Measurements from ENCODE around the gene TRIM45.

DNA sequence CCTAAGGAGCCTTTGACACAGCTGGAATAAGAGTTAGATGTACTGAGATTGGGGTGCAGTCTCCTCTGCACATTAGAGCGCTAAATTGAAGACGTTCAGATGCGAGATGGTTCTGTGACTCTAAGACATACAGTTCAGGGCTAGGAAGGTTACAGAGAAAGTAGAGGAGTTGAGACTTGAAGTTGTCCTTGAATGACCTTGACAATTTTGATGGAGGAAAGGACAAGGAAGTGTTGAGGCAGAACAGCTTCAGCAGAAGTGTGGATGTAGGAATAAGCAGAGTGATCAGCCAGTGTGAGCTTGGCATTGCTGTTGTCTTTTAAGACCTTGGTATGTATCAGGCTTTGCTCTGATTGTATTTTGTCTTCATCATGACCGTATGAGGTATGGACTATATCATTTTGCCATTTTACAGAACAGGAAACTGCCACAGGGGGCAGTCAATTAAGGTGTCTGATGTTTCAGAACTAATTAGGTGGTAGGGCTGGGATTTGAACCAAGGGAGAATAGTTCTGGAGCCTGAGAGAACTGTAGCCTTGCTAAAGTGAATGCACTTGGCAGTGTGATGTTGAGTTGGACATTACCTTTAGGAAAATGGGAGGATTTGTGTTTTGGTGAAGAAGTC lies 52.2 kb downstream of the TRIM45 start:
- TF ChIP-seq GATA3 (IDR thresholded peaks at IDR 0.05; ENCODE audit: low read depth, low read length) (no peak), GATA2 (IDR thresholded peaks at IDR 0.05; ENCODE audit: low read depth, low read length) (no peak)
